HG03108 (cell line): ENCODE results near the gene BANP.
"Not testable (repeated sequence)": the region's sequence is repeated elsewhere in the genome, so short reads cannot be mapped to it uniquely, and the experiment has no call there.

Source experiments
- ATAC-seq: cut with Tn5 transposase; IDR thresholded peaks from one replicate; pipeline ENCODE4 v1.9.1; 2021; ENCODE audit warnings: moderate library complexity; ENCODE audit not compliant: unreplicated experiment

The BANP gene

GRCh38 chr16:88063211-88063773, 112.1 kb downstream of the BANP start:
- no peak for ATAC-seq

GRCh38 chr16:88064011-88064888, 113.0 kb downstream of the BANP start:
- ATAC-seq, result no peak

DNA sequence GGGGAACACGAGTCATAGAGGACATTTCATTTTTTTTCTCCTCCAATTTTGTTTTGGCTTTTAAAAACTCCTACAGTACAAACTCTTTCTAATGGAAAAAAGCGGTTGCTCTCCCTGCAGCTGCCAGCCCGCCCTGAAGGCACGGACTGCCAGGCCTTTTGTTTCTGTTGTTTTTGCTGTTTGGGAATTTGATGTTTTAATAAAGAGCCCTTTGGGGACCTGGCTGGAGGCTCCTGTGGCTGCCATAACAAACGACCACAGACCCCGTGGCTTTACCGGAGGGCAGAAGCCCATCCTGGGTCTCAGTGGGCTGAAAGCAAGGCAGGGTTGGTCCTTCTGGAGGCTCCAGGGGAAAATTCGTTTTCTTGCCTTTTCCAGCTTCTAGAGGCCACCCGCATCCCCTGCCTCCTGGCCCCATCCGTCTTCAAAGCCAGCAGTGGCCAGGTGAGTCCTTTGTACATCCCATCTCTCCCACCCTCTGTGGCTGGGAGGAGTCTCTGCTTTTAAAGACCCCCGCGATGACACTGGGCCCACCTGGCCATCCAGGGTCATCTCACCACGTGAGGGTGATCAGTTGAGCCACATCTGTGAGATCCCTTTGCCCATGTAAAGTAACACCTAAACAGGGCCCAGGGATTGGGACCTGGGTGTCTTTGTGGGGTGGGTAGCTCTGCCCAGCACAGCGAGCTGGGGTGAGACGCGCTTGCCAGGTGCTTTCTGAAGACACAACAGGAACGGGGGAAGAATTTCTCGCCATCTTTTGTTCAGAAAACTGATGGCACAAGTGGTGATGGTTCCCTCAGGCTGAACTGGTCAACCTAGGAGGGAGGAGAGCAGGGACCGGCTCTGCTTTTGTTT, 113.9 kb downstream of the BANP start:
- ATAC-seq, result no peak

- ATAC-seq, result no peak
Measured at GRCh38 chr16:88065747-88066142, 114.5 kb downstream of the BANP start.

DNA sequence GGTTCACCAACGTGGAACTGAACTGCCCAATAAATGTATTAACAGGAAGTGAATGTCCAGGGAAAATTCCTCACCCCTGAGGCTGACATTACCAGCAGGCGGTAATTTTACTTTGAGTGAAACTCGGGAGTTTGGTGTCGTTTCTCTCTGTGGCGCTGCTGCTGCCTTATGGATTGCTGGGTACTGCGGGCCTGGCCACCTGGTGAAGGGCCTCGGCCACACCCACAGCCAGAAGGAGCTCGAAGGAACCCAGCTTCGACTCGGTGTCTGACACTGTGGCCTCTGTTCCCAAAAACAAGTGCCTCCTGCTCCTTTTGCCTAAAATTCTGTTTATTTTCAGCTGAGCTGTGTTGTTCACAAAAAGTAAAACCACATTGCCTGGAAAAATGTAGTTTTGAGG, 115.0 kb downstream of the BANP start:
- no peak for ATAC-seq

DNA sequence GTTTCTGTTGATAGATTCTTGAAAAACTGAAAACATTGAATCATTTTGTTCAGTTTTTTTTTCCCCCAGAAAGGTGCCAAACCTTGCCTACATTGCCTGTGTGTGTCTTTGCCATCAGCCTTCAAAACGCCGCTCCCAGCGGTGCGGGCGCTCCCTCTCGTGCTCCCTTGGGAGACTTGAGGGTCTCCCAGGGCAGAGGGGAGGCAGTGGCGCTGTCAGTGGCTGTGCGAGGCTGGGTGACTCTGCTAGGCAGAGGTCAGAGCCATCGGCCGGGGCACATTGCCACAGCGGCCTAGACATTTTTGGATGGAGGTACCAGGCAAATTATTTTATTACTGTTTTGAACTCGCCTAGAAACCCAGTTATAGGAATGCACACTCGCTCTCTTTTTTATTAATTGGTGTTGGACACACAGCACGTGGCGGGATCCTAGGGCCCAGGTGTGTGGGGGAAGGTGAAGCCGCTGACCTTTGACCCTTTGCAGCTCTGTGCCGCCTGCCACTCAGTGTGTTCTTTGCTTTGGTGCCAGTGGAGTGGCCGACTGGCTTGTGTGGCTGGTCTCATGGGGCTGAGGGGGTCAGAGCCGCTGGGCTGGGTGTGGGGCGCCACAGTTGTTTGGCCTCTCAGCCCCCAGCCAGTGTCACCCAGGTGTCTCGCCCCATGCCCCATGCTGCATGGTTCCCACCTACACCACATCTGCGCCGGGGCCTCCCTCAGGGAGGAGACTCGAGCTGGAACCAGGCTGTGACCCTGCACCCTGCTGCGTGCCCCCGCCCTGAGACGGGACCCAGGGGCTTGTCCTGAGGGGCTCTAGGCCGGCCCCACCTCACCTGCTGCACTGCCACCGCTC, 115.7 kb downstream of the BANP start:
- ATAC-seq, result no peak

GRCh38 chr16:88067530-88068411, 116.5 kb downstream of the BANP start:
- ATAC-seq, result no peak

DNA sequence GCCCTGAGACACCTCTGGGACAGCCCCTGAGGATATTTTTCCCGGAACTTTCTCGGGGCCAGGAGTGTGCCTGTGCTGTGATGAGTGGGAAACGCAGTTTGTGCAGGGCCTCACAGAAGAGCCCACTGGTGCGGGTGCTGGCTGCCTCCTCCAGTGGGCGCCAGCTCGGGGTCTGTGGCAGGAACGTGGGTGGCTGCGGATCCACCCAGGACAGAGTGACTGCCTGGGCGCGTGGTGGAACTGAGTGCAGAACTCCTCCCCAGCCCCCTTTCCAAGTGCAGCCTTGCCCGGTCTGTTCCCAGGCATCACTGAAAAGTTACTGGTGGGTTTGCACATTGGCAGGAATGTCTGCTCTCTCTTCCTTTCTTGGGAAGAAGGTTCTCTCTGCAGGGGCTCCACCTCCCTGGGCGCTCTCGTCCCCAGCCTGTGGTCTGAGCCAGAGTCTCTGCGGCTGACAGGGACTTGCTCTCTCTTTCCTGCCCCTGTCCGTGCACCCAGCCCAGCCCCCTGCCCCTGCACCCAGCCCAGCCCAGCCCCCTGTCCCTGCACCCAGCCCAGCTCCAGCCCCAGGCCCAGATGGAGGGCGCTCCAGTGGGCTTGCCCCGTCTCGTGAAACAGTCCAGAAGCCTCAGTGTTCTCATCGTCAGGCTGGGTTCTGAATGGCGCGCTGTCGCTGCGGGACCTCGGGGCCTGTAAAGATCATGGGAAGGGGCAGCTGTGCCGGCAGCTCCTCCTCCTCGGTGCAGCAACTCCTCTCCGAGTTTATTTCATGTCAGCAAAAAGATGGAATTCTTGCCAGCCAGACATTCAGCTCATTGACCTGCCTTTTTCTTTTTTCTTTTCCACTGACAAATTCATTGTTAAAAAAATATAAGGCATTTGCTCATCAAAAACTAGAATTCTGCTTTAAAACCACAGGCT, 117.5 kb downstream of the BANP start:
- no peak for ATAC-seq

DNA sequence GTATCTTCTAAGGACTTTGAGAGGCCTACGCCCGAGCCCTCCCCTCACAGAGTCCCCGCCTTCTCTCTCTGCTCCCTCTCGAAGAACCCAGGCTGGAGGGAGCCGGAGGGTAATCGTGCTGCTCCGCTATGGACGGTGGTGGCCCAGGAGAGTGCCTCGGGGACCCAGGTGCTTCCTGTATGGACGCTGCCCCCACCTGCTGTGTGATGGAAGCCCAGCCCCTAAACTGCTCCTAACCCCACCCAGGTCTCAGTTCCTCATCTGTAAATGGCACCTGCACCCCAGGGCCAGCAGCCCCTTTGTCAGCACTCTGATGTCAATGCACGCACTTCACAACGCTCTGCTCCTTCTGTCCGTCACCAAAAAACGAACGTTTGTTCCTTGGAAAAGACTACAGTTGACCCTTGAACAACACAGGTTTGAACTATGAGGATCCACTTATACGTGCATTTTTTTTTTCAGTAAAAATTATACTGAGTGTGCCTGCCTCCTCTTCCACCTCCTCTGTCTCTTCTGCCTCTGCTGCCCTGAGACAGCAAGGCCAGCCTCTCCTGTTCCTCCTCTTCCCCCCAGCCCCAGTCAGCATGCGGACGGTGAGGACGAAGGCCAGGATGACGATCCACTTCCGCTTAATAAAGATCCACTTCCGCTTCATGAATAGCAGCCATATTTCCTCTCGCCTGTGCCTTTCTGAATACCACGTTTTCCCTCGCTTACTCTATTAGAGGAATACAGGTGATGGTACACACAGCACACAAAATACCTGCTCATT, 118.3 kb downstream of the BANP start:
- ATAC-seq, result peak; percentile 93

DNA sequence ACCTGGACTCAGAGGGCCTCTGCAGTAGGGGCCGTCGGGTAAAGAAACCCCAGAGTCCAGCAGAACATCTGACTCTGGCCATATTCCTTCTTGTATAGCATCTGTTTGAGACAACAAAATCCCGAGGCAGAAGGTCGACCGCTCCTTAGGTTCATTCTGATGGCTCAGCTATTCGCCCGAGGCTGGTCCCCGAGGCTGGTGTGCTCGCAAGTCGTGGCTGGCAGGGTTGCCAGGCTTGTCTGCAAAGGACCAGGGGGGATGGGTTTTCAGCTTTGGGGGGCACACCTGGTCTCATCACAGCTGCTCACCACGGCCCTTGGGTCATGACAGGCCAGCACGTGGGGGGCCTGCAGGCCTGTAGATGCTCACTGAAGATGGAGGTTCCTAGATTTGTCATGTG, 119.1 kb downstream of the BANP start:
- ATAC-seq, result no peak

DNA sequence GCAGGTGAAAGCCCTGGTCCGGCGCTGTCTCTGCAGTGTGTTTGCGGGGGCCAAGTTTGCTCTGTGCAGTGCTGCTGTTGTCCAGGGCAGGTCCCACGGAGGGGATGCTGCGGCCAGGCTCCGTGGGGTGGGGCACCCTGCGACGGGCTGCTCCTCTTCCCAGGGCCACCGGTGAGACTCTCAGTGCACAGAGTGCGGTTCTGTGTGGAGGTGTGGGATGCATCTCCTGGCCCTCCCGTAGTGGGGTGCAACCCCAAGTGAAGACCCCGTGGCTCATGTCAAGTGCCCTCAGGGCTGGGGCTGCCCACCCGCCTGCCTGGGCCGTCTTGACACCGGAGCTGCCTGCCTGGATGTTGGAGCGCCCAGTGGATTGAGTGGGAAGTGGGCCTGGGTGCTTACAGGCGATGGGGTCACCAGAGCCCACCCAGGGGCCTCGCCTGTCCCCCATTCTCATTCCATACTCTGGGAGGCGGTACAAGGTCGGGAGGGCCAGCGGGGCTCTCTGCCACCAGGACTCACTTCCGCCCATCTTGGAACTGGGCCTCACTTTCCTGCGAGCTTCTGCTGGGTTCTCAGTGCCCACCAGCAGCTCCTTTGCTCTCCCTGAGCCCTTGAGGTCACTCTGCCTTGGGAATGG, 119.9 kb downstream of the BANP start:
- no peak for ATAC-seq

GRCh38 chr16:88071908-88072307, 120.7 kb downstream of the BANP start:
- ATAC-seq, result no peak

DNA sequence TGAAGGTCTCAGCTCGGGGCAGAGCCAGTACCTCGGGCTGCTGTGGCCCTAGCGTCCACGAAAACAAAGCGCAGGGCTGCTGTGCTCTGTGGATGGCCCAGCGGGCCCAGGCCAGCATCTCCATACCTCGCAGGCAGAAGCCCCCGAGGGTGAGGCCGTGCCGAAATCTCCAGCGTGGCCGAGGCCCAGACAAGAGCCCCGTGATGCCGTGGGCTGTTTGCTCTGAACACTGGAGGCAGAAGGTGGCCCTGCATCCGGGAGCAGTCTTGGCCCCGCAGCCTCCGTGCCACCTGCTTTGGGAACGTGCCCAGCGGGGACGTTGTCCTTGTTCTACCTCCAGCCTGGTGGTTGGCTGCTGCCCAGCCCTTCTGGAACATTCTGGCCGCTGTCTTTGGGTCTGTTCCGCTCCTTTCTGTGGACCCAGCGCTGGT, 121.4 kb downstream of the BANP start:
- no peak for ATAC-seq

DNA sequence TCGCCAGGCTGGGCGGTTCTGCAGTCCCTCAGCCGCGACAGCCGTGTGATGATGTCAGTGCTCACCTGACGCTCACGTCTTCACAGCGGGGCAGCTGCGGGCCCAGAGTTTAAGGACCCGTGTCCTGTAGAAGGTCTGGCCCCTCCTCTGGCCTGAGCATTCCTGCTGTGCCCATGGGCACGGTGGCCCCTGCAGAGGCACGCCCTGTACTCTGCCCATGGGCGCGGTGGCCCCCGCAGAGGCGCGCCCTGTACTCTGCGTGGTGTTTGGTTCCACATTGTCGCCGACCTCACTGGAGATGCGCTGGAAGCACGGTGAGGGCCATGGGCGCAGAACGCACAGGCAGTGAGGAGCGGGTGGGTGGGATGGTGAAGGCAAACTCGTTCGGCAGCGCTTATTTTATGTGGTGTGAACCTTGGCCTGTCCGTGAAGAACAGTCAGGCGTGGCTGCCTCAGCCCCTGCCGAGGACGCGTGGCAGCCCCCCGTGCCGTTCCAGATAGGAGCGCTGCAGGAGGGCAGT, 122.0 kb downstream of the BANP start:
- no peak for ATAC-seq

DNA sequence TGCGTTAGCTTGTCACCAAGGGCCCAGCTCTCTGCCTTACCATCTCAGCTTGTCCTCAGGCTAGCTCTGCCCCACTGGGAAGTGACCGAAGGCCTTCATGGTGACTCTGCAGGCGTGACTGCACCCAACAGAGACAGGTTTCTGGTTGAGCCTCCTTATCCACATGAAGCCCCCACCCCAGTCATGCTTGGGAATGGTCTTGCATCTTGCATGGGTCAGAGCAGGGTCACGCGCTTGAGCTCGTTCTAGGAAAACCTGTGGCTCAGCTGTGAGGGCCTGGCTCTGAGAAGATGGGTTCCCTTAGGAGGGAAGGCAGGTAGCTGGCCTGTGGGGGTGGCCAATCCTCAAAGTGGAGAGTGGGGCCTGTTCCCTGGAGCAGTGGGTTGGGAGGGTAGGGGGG, 122.8 kb downstream of the BANP start:
- ATAC-seq, result no peak

GRCh38 chr16:88076211-88076931, 125.1 kb downstream of the BANP start:
- ATAC-seq, result no peak

- not testable (repeated sequence) for ATAC-seq
Measured at GRCh38 chr16:88076932-88077320, 125.7 kb downstream of the BANP start.
